SK-N-SH (cell line): ENCODE results near the gene EXOC6.

Experiments
- FOXM1 ChIP-seq: IDR thresholded peaks from 2 replicates; pipeline ENCODE4 v1.4.0; 2012; ENCODE audit warnings: low read depth, mild to moderate bottlenecking
- MAX ChIP-seq: IDR thresholded peaks from 2 replicates; pipeline ENCODE4 v1.4.0; 2012; ENCODE audit warnings: low read depth
- NFIC ChIP-seq: IDR thresholded peaks from 2 replicates; pipeline ENCODE4 v1.4.0; 2012; ENCODE audit warnings: borderline replicate concordance
- POLR2AphosphoS5 ChIP-seq: IDR thresholded peaks from 2 replicates; pipeline ENCODE4 v1.6.1; 2012; ENCODE audit warnings: low read depth, low read length
- TF ChIP-seq, protein P1 (sequence below): fragments of 200-600 bp; sonication (generic); IDR thresholded peaks from 2 replicates; pipeline ENCODE4 v1.6.1; 2017; ENCODE audit warnings: antibody characterized with exemption, mild to moderate bottlenecking, moderate library complexity

DNA sequence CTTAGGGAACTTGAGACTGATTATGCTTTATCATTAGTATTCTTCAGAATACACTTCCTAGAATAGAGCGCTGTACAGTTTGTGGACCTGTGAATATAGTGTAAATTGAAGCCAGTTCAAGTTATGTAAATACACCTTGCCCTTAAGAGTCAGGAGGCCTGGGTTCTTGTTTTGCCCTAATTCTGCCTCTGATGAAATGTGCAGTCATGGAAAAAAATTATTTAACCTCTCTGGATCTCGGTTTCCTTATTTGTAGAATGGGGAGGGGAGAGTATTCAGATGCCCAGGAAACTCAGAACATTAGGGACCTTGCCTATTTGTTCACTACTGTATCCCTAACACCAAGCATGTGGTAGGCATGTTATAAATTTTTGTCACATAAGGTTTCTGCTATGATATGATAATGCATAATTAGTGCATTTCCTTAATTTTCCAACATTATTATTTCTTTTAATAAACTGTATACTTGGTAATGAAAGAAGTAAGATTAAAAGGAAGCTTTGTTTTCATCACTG, 1.3 kb downstream of the EXOC6 start:
- no peak for TF ChIP-seq POLR2AphosphoS5
- TF ChIP-seq, protein P1, sequence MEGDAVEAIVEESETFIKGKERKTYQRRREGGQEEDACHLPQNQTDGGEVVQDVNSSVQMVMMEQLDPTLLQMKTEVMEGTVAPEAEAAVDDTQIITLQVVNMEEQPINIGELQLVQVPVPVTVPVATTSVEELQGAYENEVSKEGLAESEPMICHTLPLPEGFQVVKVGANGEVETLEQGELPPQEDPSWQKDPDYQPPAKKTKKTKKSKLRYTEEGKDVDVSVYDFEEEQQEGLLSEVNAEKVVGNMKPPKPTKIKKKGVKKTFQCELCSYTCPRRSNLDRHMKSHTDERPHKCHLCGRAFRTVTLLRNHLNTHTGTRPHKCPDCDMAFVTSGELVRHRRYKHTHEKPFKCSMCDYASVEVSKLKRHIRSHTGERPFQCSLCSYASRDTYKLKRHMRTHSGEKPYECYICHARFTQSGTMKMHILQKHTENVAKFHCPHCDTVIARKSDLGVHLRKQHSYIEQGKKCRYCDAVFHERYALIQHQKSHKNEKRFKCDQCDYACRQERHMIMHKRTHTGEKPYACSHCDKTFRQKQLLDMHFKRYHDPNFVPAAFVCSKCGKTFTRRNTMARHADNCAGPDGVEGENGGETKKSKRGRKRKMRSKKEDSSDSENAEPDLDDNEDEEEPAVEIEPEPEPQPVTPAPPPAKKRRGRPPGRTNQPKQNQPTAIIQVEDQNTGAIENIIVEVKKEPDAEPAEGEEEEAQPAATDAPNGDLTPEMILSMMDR: no peak
- no peak for TF ChIP-seq FOXM1
- TF ChIP-seq MAX: no peak
- TF ChIP-seq NFIC: no peak
